Measurements from ENCODE around the gene TMEM259. TPM values are rescaled to one million over a fixed set of nuclear protein-coding genes. Genes with fewer than 3 reads are reported as not detected.
A peak's percentile ranks its signal among the peaks of the same experiment; 100 is the strongest.

TMEM259 gene
- total and polyA plus RNA-seq, 9 of the 15 experiments (the other 6 are each of a cell fraction or from before 2014, with no cell fraction given) = 0.52 to 231 (median 63.6) TPM

- TF ChIP-seq PTBP1 (IDR thresholded peaks at IDR 0.05; ENCODE audit: low read depth, low read length) (peak; percentile 63), ZFP36 (IDR thresholded peaks at IDR 0.05; ENCODE audit: low read depth, low read length, partially characterized antibody) (peak; percentile 81), CHD1 (IDR thresholded peaks at IDR 0.05; ENCODE audit: low read length) (peak; percentile 63), XRCC3 (IDR thresholded peaks at IDR 0.05) (no peak)
- TF ChIP-seq, protein P1, sequence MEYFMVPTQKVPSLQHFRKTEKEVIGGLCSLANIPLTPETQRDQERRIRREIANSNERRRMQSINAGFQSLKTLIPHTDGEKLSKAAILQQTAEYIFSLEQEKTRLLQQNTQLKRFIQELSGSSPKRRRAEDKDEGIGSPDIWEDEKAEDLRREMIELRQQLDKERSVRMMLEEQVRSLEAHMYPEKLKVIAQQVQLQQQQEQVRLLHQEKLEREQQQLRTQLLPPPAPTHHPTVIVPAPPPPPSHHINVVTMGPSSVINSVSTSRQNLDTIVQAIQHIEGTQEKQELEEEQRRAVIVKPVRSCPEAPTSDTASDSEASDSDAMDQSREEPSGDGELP (CRISPR knock-in tag; IDR thresholded peaks at IDR 0.05; ENCODE audit: borderline replicate concordance) = peak; percentile 78
Observed at GRCh38 chr19:1041272-1041834, 20.4 kb upstream of the TMEM259 start (continued).

DNA sequence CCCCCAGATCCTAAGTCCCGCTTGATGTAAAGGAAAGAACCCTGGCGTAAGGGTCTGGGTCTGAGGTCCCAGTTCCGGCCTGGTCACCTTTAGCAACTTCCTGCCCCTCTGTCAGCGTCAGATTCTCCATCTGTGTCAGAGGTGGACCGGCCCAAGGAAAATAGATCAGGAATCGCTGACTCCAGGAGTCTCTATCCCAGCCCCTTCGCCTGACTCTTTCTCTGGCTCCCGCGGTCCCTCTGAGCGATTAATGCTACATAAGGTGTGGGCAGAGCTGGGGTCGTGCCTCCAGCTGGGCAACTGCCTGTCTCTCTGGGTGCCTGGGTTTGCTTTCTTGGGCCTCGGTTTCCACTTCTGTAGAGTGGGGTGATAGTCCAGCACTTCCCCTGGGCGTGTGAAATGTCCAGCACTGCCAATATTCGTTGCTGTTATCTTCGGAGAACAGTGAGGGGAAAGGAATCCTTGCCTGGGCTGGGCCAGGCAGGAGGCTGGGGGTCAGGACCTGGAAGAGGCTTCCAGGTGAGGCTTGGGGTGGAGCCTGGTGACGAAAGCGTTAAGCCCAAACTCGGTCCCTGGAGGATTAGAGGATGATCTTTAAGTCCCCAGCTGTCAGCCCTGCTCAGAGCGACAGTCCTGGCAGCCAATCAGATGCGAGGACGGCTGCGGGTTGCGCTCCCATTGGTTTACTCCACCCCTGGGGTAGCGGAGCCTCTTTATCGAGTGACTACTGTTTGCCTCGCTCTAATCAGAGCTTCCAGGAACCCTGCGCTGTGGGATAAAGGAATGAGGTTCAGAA is 19.8 kb upstream of the TMEM259 start:
- Histone ChIP-seq H3K36me3 (ENCODE audit: control insufficient read depth, insufficient read depth, low read length) (peaks cover 46% of the 10 kb centered on the region), H3K9ac (ENCODE audit: insufficient read depth in 1 of 2, low read depth in 2 of 2, low read length in 2 of 2) (peak overlapping the region; percentile 64 to 91), H3K4me1 (replicated peaks in 1 of 2; ENCODE audit: control insufficient read depth in 2 of 2, insufficient read depth in 2 of 2, low read length in 2 of 2) (peaks cover 39 to 76% of the 10 kb centered on the region in 2 experiments), H2AFZ (ENCODE audit: low read depth, low read length) (peak overlapping the region; percentile 23; the same call in 1 of the 2 replicates), H4K20me1 (replicated peaks; ENCODE audit: control insufficient read depth, insufficient read depth, low read length) (no peaks in the 10 kb centered on the region), H3K27ac (ENCODE audit: extremely low read depth, low read depth, low read length) (peak overlapping the region; percentile 72), H3K4me3 (peak overlapping the region; percentile 55), H3K9me3 (replicated peaks; ENCODE audit: control insufficient read depth, insufficient read depth, low read depth, low read length) (no peaks in the 10 kb centered on the region), H3K27me3 (ENCODE audit: control insufficient read depth in 2 of 2, insufficient read depth in 2 of 2, low read length in 2 of 2) (no peaks in the 10 kb centered on the region), H3K79me2 (ENCODE audit: control insufficient read depth, insufficient read depth, low read length) (peaks cover 35% of the 10 kb centered on the region), H3K9me1 (ENCODE audit: control insufficient read depth, insufficient read depth, low read length) (no peaks in the 10 kb centered on the region), H3K4me2 (ENCODE audit: insufficient read depth, low read length) (peak overlapping the region; percentile 92)
- WGBS (ENCODE audit: insufficient coverage, low coverage, missing lambda C conversion rate) = 0% methylated on average over 27 of the region's 27 CpGs
- FAIRE-seq (peak; percentile 98), ATAC-seq (peak; percentile 68), DNase-seq (ENCODE audit: extremely low read depth in 1 of 4, low spot score in 3 of 4) (peak; percentile 92 to 99 (median 96))
- BruUV-seq (replicated peaks) = no TSS peak
- ChIA-PET CTCF (ENCODE audit: low intra/inter-chr PET ratio) (interaction anchor here (1.4 kb wide), 1 partner anchor 119 kb away, joined by 4 read pairs; no protein-coding TSS in a partner anchor), POLR2A (interaction anchor here (0.6 to 11.0 kb wide), 8 partner anchors 11 to 228 kb away, joined by 3 to 176 read pairs (median 4); partner anchors contain the start of genes ARHGAP45, CIRBP, CNN2 and RNU6-2)
- intact Hi-C loops (cut with micrococcal nuclease) (loop anchor here (2.0 to 5.0 kb wide), 3 partner anchors 20 to 62 kb away; partner anchors contain the start of genes GPX4, RNU6-2 and TMEM259), in situ Hi-C loops (cut with MboI) (no loop called here)
- TF ChIP-seq, protein P2, sequence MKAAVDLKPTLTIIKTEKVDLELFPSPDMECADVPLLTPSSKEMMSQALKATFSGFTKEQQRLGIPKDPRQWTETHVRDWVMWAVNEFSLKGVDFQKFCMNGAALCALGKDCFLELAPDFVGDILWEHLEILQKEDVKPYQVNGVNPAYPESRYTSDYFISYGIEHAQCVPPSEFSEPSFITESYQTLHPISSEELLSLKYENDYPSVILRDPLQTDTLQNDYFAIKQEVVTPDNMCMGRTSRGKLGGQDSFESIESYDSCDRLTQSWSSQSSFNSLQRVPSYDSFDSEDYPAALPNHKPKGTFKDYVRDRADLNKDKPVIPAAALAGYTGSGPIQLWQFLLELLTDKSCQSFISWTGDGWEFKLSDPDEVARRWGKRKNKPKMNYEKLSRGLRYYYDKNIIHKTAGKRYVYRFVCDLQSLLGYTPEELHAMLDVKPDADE (conservative IDR thresholded peaks at IDR 0.05; ENCODE audit: control insufficient read depth, low read depth, low read length) = peak; percentile 82; the same call in 1 of the 2 replicates
- TF ChIP-seq GATAD2A (IDR thresholded peaks at IDR 0.05) (0 out of 2 replicates have a peak, but pooled peaks have one; percentile 21), TBP (optimal IDR thresholded peaks at IDR 0.05; ENCODE audit: low read depth, low read length) (peak; percentile 29), CBFB (CRISPR knock-in tag; IDR thresholded peaks at IDR 0.05) (no peak), NFIC (IDR thresholded peaks at IDR 0.05) (peak; percentile 62), MXI1 (IDR thresholded peaks at IDR 0.05; ENCODE audit: low read depth, low read length) (0 out of 2 replicates have a peak, but pooled peaks have one; percentile 13), JUNB (CRISPR knock-in tag; conservative IDR thresholded peaks at IDR 0.05) (no peak), ZNF445 (CRISPR knock-in tag; IDR thresholded peaks at IDR 0.05; ENCODE audit: low read depth) (no peak), CREM (IDR thresholded peaks at IDR 0.05; ENCODE audit: low read depth) (peak; percentile 65)
- TF ChIP-seq, protein P3, sequence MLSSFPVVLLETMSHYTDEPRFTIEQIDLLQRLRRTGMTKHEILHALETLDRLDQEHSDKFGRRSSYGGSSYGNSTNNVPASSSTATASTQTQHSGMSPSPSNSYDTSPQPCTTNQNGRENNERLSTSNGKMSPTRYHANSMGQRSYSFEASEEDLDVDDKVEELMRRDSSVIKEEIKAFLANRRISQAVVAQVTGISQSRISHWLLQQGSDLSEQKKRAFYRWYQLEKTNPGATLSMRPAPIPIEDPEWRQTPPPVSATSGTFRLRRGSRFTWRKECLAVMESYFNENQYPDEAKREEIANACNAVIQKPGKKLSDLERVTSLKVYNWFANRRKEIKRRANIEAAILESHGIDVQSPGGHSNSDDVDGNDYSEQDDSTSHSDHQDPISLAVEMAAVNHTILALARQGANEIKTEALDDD (IDR thresholded peaks at IDR 0.05) = peak; percentile 61; the same call in 1 of the 2 replicates
